Bone marrow (tissue), 2 donors: ENCODE measurements around the gene ELP5.
"Not testable (repeated sequence)": the region's sequence is repeated elsewhere in the genome, so short reads cannot be mapped to it uniquely, and the experiment has no call there.

Experiments
- DNase-seq, 2 donors: peaks; one replicate each; lab custom pipeline; 2025; lab: John Stamatoyannopoulos, UW

Gene ELP5

GRCh38 chr17:7236808-7237207 lies 15.2 kb upstream of the ELP5 start:
- DNase-seq: no peak

- no peak for DNase-seq
Measured at GRCh38 chr17:7237266-7237760, 14.7 kb upstream of the ELP5 start.

- DNase-seq: peak in 1 of 2 donors; percentile 44
Measured at GRCh38 chr17:7237761-7238419, 14.1 kb upstream of the ELP5 start.

- no peak for DNase-seq
Measured at GRCh38 chr17:7238420-7239090, 13.5 kb upstream of the ELP5 start.

GRCh38 chr17:7239091-7240027 lies 12.7 kb upstream of the ELP5 start, which contains the start of gene PHF23:
PHF23 (minus strand) TSS chr17:7239457; CDS start chr17:7239279, 178 bp downstream.
- peak; percentile 87 to 100 for DNase-seq

- peak in 1 of 2 donors; percentile 8 for DNase-seq
Measured at GRCh38 chr17:7240375-7240774, 11.6 kb upstream of the ELP5 start.

GRCh38 chr17:7241090-7241733 lies 10.8 kb upstream of the ELP5 start:
- no peak for DNase-seq

GRCh38 chr17:7241783-7242716 lies 10.0 kb upstream of the ELP5 start, which contains the start of gene GABARAP:
GABARAP (minus strand) TSS chr17:7242449; CDS start chr17:7242330, 119 bp downstream.
- peak; percentile 86 to 95 for DNase-seq

- DNase-seq: peak; percentile 91 to 94
Measured at GRCh38 chr17:7242717-7243452, 9.1 kb upstream of the ELP5 start.

GRCh38 chr17:7243453-7243729 lies 8.6 kb upstream of the ELP5 start:
- DNase-seq: no peak

- DNase-seq: not testable (repeated sequence)
Measured at GRCh38 chr17:7243838-7244237, 8.2 kb upstream of the ELP5 start.

- no peak for DNase-seq
Measured at GRCh38 chr17:7246779-7247178, 5.2 kb upstream of the ELP5 start.

- DNase-seq: no peak
Measured at GRCh38 chr17:7248796-7249195, 3.2 kb upstream of the ELP5 start.

GRCh38 chr17:7249214-7249613 lies 2.8 kb upstream of the ELP5 start:
- DNase-seq: no peak

- no peak for DNase-seq
Measured at GRCh38 chr17:7249830-7250229, 2.2 kb upstream of the ELP5 start.

GRCh38 chr17:7250695-7251627 lies 1.1 kb upstream of the ELP5 start:
- DNase-seq: no peak

GRCh38 chr17:7251661-7252175 lies 297 bp upstream of the ELP5 start, which contains the start of gene CTDNEP1:
CTDNEP1 (minus strand) TSS chr17:7251734; CDS start chr17:7251296, 438 bp downstream.
- DNase-seq: peak; percentile 98 to 99

- DNase-seq: no peak
Measured at GRCh38 chr17:7253082-7253481, 1.1 kb downstream of the ELP5 start.

GRCh38 chr17:7254511-7254910 lies 2.5 kb downstream of the ELP5 start:
- DNase-seq: no peak
